NOMO-1 (cell line): ENCODE results near the gene FBXL14.

Experiments used
- DNase-seq, 2 experiments: peaks; one replicate each; lab custom pipeline; 2025; ENCODE audit not compliant: unreplicated experiment in 2 of 2; lab: John Stamatoyannopoulos, UW

The FBXL14 gene

DNA sequence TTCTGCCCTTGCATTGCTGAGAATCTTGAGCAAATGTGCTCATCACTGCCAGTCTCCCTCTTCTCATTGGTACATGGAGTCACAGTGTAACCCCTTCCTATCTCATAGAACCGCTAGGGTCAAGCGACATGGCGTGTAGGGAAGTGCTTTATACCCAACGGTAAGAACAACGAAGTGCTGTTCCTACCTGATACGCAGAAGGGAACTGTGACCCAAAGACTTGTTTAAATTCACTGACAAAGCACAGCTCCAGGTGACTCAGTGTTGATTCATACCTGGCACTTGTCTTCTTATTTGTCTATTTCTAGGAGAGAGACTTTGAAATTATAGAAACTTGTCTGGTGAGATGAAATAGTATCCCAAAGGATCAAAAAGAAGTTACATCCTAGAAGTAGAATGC is 53.7 kb downstream of the FBXL14 start:
- no peak for DNase-seq

DNA sequence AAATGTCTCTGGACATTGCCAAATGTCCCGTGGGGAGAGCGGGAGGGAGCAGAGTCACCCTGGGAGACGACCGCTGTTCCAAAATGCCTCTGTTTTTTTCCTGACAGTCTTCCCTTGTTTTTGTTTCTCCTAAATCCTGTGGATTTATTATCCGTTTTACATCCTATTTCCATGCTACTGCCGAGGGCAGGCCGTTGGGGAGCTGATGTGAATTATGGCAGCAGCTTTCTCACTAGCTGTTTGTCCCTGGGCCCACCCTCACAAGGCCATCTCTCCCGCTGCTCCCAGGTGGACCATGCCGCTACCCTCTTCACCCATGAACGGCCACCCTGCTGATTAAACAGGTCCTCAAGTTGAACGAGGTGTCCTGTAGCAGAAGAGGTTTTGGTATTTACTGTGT is 55.2 kb downstream of the FBXL14 start:
- no peak for DNase-seq

DNA sequence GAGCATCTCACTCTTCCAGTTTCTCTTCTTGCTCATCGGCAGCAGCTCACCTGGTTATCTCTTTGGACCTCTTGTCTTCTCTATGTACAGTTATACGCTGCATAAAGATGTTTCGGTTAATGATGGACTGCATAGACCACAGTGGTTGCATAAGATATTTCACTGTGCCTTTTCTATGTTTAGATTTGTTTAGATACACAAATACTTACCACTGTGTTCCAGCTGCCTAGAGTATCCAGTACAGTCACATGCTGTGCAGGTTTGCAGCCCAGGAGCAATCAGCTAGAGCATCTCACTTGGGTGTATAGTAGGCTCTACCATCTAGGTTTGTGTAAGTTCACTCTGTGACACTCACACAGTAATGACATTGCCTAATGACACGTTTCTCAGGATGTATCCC is 57.6 kb downstream of the FBXL14 start:
- DNase-seq, result no peak

DNA sequence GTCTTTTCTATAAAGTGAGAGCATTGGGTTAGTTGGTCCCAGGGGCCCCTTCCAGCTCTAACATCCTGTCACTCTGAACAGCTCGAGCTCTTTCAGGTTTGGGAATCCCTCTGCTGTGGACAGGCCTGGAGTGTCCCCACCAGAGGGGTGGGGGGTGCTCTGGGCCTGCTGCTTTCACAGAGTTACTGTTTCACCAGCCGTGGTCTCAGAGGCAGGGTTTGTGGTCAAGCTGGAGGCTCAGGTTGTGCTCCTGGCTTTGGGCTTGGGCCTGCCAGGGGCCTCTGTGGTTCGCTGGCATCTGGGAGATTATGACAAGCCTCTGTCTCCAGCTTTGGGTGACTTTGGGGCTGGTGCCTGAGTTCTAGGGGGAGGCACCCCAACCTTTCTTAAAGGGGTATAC is 59.6 kb downstream of the FBXL14 start:
- no peak for DNase-seq

DNA sequence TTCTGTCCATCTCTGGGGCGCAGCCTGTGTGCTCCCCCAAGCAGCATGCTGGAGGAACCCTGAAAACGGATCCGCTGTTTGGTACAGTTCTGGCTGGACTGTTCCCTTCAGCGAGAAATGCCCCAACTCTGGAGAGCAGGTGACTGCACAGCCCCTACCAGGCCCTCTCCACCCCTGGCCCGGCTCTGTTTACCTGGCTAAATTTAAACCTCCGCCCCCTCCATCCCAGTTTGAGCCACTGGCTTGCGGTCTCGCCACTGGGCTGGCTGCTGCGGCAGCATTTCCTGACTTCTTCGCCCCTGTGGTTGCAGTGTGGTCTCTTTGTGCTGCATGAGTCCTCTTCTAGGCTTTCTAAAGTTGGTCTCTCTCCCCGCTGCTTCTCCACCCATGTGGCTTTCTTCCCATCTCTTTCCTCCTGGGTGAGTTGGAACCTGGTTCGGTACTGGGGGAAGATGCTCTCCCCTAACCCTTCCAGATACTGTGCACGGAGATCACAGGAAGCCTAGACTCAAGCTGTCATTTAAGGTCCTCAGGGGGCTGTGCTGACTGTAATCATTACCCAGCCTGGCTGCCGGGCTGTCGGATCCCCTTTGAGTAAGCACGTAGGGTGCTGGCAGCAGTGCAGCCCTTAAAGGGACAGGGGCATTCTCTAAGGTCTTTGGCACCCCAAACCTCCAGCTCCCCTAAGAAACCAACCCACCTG is 60.6 kb downstream of the FBXL14 start:
- DNase-seq, result no peak

DNA sequence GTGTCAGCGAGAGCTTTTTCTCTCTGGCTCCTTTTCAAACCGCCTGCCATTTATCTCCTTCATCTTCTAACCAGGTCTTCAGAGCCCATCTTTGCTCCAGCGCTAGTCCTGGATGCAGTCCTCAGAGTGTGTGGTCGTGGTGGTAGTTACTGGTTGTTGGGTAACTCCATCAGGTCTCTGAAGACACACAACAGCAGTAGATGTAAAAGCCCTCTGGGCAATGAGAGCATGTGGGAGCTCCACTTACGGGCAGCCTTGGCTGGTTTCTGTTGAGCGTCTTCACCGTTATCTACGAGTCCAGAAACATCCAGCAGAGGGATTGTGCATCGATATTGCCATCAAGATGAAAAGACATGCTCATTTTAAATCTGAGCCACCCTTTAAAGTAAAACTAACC is 61.2 kb downstream of the FBXL14 start:
- DNase-seq, result peak; percentile 7 to 28

DNA sequence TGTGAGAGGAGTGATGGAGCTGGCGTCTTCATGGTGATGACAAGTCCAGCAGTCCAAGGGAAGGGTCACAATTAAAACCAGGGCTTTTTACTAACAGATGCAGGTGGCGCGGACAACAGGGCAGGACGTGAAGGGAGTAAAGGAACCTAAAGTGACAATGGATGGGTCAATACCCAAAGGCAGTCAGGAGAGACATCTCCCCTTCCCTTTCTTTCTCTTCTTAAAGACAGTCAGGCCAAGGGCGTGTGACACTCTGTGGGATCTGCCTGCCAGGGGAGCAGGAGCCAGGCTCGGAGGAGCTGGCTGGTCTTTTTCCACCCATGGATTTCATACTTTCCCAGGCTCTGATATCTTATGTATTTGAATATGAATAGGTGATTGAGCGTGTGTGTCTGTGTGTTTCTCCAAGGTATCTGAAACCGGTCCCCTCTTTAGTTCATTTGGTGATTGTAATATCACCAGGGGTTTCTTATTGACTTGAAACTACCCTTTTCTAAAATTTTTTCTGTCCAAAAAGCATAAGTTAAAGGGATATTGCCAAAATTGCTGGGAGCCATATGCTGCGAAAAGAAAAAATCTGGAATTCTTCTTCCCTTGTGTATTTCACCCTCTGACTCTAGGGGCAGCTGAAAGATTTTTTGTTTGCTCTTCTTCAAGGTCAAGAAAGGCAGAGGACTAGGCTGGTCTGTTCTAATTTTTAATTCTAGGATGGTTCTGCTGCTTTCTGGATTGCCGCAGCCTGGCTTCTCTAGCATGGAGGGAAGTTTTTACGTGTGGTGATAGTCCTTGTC is 61.8 kb downstream of the FBXL14 start:
- no peak for DNase-seq

DNA sequence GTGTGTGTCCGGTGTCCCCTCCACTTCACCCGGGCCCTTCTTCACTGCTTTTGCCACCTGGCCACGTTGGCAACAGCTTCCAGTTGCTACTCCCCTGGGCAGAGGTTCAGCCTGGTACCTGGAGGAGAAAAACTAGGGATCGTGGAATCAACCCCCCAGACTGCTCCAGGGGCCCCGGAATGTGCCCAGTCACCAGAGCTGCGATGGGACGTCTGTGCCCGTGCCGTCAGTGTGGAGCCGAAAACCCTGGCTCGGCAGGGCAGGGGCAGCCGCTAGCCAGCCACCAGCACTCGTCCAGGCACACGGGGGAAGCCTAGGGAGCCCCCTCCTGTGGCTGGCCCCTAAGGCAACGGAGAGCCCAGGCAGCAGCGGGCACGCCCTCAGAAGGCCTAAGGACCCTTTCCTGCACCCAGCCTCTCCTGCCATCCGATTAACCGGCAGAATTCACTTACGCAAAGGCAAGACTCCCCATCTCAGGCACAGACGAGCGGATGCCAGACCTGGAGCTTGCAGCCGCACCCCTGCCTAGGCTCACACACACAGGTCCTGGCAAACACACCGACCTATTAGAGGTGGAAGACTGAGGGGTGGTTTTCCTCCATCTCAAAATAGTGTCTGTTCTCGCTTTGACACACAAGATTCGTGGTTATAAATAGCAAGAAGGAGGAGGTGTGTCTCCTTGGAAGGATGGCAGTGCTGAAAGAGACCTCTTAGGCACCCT is 62.6 kb downstream of the FBXL14 start:
- DNase-seq, result no peak

DNA sequence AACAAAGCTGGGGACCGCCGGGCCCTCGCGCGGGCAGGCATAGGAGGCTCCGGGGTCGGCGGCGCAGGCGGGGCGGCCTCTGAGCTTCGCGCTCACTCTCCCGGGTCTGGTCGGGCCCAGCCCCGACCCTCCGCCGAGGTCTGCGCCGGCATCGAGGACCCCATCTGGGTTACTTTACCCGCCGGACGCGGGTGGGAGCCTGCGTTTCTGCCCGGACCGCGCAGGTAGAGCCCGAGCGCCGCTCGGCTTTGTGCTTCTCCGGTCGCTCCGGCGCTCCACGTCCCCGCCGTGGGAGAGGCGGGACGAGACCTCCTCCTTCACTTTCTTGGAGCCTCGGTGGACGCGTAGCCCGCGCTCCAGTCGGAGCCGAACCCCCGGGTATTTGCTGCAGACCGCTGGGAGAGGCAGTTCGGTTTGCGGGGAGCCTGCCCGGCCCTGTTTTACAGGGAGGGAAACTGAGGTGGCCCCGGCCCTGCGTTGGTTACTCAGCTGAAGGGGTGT is 63.2 kb downstream of the FBXL14 start:
- DNase-seq, result no peak

DNA sequence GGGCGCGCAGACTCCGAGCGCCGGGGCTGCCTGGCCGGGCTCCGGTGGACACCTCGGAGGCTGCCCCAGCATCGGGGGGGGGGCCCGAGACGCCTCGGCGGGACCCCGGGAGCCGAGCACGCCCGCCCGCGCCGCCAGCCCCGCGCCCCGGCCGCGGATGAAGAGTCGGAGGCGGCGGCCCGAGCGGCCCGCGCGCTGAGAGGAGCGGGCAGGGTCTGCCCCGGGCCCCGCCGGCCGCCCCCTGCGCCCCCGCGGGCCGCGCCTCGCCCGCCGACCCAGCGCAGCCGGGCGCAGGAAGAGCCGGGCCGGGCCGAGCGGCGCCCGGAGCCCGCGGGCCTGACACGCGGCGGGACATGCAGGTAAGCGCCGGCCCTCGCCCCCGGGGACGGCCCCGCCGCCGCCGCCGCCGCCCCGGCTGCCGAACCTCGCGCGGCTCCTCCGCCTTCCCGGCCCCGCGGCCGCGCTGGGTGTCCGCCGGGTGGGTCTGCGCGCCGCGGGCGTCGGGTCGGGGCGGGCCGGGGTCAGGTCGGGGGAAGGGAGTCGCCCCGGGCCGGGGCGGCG is 63.7 kb downstream of the FBXL14 start:
- DNase-seq, result no peak

DNA sequence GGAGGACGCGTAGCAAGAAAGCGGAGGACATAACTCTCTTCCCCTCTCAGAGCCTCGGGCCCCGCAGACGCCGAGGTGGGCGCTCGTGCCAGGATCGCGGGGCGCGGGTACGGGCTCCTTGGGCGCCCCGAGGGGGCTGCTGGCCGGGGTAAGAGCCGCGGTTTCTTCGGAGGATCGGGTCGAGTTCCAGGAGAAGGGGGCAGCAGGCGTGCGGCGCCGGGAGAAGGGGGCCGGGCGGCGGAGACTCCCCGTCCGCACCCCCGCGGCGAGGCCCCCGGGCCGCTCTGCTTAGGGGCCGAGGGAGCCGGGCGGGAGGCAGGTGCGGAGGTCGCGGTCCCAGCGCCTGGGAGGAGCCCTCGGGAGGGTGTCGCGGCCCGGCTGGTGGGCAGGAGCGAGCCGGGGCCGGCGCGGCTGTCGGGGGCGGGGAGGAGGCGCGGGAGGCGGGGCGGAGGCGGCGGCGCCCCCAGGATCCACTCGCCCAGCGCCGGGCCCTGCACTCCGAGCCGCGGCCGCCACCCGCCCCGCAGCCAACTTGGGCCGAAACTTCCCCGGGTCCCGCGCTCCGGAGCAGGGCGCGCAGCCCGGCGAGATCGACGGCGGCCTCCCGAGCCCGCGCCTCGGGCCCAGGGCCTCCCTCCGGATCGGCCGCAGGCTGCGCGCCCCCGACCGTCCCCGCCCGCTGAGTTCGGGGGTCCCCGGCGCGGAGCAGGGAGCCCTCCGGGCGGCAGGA is 64.4 kb downstream of the FBXL14 start:
- DNase-seq, result no peak

DNA sequence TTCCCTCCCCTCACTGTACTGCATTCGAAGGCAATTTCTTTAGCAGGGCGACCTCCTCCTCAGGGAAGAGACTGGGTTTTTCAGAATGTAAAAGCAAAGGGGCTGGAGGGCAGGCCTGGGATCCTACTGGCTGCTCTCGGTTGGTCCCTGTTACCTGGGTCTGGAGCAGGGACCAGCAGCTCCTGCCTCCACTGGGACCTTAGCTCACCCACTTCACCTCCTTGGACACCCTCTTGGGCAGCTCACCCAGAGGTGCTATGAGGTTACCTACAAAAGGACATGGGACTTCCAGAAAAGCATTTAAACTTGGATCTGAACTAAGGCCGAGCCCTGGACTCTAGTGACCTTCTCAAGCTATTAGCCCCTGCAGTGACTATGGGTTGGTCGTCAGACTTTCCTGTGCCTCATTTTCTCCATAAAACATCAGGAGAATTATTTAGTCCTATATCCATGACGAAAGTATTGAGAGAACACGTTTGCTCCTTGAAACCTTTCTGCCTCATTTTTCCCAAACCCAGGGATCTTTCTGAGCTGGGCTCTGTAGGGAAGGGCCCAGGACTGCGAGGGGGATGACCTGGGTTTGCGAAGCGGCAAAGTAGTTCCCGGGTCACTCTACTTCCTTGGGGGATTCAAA is 65.0 kb downstream of the FBXL14 start:
- DNase-seq, result no peak

DNA sequence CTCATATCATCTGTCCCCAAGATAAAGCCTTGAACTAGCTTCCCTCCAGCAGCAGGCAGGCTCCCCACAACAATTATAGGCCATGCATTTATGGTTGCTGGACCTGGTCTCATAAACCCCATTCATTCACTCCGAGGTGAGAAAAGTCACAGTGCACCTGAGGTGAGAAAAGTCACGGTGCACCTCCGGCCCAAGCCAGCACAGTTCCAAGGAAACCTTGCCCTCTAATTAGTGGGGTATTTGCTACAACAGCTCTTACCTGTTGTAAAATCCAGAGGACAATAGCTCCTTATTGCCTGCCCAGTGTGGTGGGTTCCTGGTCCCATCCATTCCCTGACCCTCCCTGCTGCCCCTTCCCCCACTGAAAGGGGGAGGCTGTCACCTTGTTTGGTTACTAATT is 65.6 kb downstream of the FBXL14 start:
- no peak for DNase-seq

DNA sequence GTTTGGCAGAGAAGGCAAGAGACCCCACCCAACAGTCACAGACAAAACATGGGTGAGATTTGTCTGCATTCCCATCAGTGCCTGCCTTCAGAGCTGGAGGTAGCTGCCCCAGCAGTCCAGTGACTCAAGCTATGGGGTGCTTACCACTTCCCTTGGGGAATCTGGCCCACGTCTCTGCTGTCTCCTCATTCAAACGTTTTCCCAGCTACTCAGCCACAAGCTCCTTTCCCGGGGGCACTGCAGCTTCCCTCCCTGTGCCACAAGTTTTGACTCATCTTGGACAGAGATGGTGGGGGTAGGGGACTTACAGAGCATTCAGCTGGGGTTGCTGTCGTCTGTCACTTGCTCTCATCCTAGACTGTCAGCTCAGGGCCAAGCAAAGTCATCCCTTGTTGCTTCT is 66.6 kb downstream of the FBXL14 start:
- no peak for DNase-seq

DNA sequence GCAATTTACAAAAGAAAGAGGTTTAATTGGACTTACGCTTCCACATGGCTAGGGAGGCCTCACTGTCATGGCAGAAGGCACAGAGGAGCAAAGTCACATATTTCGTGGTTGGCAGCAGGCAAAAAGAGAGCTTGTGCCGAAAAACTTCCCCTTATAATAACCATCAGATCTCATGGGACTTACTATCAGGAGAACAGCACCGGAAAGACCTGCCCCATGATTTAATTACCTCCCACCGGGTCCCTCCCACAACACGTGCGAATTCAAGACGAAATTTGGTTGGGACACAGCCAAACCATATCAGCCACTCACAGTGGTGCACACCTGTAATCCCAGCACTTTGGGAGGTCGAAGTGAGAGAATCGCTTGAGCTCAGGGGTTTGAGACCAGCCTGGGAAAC is 68.5 kb downstream of the FBXL14 start:
- DNase-seq, result no peak

DNA sequence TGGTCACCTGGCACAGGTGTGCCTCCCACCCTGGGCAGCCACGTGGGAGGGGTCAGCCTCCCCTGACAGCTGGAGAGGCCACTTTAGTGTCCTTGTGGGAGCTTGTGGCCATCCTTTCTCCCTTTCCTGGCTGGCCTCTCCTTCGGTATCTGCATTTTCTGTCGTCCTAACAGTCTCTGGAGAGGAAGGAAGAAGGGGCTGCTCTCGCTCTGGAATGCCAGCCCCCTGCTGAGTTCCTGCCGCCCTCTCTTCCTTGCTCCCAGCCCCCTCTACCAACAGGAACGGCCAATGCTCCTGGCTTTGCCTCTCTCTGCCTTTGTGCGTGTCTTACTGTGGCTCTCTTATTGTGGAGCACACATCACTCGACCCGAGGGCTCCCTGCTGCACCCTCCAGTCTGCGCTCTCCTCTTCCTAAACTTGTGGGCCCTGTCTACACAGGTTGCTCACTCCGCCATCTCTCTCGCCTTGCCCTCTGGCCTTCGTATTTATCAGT is 70.8 kb downstream of the FBXL14 start:
- no peak for DNase-seq

DNA sequence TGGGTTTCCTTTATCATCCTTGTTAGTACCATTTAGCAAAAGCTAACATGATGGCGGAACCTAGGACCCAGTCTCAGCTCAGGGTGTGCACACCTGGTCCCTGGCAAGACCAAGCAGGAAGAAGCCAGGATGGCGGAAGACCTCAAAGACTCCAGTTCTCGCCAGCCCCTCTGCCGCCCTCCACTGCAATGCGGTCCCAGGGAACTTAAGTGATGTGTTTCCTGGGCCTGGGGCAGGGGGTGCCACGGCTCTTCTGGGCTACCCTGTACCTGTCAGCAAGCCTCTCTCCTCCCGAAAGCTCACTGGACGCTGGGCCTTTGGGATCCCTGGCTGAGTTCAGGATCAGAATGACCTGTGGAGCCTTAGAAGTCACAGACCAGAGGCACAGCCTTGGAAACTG is 71.3 kb downstream of the FBXL14 start:
- no peak for DNase-seq

DNA sequence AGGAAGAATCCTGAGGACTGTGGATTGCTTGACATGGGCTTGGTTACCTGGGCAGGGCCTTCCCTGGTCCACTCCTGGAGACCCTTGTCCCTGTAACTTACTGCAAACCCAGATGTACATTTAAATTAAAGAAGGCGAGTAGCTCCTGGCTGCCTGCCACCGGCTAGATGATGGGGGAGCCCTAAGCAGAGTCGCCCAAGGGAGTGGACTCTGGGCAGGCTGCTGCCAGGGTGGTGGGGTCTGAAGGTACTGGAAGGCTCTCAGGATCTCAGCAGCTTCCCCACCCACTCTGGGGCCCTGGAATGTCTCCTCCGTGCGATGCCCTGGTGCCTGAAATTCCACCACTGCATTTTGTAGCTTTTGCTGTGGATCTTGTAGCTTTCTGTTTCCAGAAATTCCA is 74.7 kb downstream of the FBXL14 start:
- DNase-seq, result no peak

DNA sequence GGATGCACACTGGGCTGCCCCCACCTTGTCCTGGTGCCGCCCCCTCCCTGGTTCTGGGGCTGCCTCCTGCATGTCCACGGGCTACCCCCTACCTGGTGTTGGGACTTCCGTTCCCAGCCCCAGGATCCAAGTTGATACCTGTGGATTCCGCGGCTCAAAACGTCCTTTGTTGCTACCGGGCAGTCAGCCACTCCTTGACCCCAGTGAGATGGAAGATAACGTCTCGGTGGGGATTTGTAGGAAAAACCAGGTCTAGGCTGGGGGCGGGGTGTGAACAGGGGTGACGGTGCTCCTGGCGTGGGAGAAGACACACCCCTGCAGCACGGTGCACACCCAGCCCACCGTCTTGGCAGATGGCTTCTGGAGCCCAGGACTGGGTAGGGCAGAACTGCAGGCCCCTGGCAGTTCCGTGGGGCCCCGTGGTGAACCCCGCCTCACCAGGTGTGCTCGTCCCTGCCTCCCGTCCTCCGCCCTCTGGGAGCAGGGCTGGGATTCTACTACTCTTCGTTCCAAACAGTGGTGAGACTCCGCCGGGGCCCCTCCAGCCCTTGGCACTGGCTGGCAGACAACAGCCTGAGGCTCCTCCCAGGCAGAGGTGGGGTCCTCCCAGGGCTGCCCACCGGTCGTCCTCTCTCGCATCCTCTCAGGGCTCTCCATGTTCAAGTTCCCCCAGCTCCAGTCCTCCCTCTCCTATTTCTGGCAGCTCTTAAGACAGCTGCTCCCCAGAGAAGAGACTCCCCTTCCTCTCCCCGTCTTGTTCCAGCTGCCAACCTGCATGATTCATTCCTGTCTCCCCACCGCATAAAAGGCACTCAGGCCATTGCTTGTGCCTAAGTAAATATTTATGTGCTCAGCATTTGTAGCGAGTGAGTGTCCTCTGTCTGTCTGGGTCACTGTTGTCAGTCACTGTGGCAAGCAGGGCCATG is 75.5 kb downstream of the FBXL14 start:
- DNase-seq, result no peak
